GM21717 (cell line): Measurements from ENCODE around the gene THRA.

ENCODE experiments used
- ATAC-seq: cut with Tn5 transposase; IDR thresholded peaks from one replicate; pipeline ENCODE4 v1.9.1; 2021; ENCODE audit warnings: mild to moderate bottlenecking, moderate library complexity; ENCODE audit not compliant: unreplicated experiment

THRA gene

GRCh38 chr17:40079545-40079944 lies 16.8 kb downstream of the THRA start:
- no peak for ATAC-seq

- ATAC-seq = no peak
These were observed 21.7 kb downstream of the THRA start for GRCh38 chr17:40084477-40084876.

DNA sequence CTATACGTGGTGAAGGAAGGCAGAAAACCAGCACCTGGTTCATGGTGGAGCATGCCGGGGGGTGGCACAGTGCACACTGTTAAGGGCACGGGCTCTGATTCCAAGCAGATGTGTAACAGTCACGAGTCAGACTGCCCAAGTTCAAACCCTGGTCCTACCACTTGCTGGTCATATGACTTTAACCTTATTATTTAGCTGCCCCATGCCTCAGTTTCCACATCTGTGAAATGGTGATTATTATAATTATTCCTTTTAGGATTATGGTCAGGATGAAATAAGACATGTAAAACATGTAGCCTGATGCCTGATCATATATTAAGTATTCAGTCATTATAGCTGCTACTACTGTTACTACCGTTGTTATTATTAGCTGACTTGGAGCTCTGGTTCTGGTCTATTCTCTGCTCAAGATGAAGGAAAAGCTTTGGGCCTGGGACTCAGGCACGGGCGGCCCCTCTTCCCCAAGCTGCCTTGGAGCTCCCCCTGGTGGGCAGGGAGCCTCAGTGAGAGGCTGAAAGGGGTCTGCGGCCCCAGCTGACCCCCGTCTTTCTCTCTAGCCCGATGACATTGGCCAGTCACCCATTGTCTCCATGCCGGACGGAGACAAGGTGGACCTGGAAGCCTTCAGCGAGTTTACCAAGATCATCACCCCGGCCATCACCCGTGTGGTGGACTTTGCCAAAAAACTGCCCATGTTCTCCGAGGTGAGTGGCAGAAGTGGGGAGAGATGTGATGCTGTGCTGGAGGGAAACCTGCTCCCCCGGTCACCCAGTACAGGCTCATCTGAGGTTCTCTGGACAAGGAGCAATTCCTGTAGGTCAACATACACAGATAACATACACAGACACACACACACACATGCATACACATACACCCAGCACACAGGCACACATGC lies 23.6 kb downstream of the THRA start:
- ATAC-seq = no peak

DNA sequence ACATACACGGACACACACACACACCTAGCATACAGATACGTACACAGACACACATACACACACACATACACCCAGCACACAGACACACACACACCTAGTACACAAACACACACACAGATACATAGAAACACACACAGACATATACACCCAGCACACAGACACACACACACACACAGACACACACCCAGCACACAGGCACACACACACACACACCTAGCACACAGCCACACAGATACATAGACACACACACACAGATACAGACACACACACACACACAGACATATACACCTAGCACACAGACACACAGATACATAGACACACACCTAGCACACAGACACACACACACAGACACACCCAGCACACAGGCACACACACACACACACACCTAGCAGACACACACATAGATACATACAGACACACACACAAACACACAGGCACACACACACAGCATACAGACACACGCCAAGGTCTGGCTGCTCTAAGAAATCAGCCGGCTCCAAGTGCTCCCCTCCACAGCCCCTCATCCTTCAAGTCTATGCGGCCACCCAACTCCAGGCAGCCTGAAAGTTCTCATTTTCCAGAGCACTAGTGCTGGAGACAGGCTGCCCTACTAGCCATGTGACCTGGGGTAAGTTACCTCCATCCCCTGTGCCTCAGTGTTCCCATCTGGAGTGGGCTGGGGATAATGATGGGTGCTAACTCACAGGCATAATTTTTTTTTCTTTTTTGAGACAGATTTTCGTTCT lies 24.5 kb downstream of the THRA start:
- no peak for ATAC-seq

DNA sequence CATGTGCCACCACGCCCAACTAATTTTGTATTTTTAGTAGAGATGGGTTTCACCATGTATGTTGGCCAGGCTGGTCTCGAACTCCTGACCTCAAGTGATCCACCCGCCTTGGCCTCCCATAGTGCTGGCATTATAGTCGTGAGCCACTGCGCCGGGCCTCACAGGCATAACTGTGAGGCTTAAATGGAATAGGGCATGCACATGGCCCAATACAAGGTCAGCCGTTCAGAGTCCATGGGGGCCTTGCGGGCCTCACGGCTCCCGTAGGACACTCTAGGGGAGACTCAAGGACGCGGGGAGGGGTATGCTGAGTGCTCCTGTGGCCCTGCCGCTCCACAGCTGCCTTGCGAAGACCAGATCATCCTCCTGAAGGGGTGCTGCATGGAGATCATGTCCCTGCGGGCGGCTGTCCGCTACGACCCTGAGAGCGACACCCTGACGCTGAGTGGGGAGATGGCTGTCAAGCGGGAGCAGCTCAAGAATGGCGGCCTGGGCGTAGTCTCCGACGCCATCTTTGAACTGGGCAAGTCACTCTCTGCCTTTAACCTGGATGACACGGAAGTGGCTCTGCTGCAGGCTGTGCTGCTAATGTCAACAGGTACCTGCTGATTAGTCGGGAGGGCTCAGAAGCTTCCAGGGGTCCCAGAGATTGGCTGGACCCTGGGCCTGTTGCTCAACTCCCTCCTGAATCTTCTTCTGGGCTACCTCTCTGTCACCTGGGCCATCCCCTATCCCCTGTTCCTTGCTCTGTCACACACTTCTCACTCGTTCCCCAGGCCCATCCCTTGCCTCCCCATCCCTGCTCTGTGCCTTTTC lies 25.3 kb downstream of the THRA start:
- ATAC-seq = no peak

GRCh38 chr17:40089077-40089895 lies 26.5 kb downstream of the THRA start:
- no peak for ATAC-seq

DNA sequence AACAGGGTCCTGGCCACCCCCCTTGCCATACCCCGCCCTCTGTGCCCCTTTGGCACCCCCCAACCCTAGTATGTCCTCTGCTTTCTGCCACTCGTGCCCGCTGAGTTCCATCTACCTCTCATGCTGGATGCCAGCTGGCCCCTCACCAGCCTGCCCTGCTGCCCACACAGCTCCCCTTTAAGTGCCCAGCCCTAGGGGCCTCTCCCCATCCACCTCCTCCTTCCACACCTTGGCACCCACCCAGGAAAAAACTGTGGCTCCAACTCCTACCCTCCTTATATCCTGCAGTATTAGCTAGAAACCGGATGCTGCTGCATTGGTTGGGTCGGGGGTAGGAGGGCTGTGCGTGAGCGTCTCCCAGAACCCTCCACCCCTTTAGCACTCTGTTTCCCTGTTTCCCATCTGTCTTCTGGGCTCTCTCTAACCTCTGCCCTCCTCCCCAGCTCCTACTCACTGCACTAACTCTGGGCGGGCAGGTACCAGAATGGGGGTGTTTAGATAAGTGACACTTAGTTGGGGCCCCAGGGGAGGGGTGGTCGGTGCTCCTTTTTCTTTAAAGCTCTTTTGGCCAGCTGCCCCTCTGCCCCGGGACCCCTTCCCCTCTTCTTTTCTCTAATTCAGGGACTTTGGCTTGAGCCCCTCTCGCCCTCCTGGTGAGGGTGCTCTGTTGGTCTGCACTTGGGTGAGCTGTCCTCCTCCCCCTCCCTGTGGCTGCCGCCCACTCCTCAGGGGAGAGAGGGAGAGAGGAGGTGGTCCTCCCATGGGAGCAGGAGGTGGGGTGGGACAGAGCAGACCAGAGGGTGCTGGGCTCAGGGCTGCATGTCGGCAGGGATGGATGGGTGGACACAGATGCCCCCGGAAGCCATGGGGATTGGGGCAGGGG lies 27.7 kb downstream of the THRA start:
- no peak for ATAC-seq

DNA sequence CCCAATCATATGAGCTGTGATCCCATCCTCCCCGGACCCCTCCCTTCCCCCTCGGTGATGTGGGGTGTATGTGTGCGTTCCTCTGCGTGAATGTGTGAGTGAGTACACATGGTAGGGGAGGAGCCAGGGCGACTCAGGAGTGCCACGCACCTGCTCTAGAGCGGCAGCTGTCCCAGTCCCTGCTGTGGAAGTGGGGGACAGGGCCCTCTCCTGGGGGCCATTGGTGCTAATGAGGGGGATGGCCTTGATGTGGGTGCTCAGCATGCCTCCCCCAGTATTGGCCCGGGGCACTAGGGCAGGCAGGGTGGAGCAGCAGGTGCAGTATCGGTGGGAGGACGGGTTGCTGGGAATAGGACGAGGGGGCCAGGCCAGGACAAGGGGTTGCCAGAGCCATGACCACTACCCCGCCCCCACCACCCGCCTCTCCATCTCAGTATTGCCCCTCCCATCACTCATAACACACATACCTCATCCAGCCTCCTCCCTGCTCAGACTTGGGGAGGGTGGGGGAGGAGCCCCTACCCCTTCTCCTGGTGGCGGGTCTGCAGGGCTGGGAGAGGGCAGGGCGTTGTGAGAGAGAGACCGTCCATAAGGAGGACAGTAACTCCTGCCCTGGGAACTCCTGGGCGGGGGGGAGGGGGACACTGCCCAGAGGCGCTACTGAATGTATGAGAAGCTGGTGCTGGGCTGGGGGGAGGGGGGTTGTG lies 29.1 kb downstream of the THRA start:
- no peak for ATAC-seq

- ATAC-seq = no peak
These were observed 29.8 kb downstream of the THRA start for GRCh38 chr17:40092581-40092980.

GRCh38 chr17:40093005-40093579 lies 30.3 kb downstream of the THRA start:
- no peak for ATAC-seq

- no peak for ATAC-seq
These were observed 30.9 kb downstream of the THRA start for GRCh38 chr17:40093580-40094201.

DNA sequence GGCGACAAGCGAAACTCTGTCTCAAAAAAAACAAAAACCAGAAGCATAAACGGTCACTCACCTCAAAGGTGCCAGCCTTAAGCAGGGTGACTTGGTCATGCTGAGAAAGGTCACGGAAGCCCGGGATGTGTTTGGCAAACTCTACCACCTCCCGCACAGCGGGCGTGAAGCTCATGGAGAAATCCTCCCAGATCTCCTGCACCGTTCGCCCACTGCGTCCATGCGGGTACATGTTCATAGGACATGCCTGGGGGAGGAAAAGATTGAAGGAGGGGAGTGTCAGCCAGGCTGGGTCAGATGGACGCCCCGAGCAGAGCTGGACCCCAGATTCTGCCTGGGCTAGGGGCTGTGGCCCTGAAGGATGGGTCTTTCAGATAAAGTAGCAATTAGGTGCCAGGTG lies 32.1 kb downstream of the THRA start:
- ATAC-seq = no peak

DNA sequence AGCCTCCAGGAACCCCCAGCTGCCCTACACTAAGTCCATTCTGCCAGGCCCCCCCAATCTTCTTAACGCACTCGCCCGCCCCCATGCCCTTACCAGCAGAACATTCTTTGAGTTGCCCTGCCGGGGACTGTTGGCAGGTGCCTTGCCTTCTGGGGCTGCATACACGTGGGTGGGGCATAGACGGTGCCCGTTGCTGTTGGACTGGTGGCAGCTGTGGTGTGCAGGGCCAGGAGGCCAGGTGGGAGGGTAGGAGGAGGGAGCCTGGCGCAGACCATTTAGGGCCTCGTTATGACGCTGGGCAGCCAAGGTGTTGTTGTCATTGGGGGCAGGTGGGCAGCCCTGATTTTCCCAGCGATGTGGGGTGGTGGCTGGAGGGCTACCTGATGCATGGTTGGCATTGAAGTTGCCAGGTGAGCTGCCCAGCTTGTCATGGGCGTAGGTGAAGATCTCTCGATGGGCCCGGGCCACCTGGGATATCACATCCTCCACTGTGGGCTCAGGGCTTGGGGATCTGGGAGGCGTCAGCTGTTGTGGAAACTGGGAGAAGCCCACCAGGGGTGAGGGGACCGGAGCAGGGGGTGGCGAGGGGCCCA lies 32.7 kb downstream of the THRA start:
- no peak for ATAC-seq

DNA sequence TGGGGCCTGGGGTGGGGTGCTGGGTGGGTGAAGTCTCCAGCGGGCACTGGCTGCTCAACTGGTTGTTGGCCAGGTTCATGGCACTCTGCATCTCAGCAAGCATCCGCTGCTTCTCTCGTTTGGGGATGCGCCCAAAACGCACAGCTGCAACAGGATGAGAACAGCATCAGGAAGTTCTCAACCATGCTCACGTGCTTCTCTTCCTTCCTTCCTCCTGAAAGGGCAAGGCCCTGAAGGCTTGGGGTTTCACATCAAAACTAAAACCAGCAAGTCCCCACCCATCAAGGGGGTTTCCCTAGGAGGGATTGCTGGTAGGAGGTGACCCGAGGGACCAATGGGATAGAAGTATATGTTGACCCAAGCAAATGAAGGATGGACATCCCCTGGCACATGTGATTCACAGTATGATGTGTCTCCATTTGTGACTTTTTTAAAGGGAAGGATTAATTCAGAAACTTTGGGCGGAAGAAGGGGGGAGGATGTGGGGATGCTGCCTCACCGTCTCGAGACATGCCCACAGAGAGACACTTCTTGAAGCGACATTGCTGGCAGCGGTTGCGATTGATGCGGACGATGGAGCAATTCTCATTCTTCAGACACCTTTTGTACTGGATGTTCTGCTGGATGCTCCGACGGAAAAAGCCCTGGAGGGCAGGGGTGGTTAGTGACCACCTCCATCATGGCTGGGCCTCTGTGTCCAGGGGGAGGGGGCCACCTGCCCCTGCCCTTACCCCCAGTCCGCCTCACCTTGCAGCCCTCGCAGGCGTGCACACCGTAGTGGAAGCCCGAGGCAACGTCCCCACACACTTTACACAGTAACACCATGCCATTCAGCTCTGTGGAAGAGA lies 33.4 kb downstream of the THRA start:
- peak; percentile 35 for ATAC-seq

DNA sequence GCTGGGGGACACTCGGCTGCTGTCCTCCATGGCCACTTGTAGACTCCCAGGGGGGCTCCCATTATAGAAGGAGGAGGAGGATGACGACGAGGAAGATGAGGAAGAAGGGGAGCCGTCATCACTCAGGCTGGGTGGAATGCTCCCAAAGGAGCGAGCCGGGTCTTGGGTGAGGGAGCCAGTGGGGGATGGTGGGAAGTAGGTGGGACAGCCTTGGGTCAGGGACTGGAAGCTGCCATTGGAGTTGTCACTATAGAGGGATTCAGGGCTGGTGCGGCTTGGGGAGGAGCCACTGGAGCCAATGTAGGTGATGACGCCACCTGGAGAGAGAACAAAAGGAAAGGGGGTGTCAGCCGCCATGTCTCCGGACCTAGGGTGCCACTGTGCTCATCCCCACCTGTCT lies 34.3 kb downstream of the THRA start:
- ATAC-seq = no peak

DNA sequence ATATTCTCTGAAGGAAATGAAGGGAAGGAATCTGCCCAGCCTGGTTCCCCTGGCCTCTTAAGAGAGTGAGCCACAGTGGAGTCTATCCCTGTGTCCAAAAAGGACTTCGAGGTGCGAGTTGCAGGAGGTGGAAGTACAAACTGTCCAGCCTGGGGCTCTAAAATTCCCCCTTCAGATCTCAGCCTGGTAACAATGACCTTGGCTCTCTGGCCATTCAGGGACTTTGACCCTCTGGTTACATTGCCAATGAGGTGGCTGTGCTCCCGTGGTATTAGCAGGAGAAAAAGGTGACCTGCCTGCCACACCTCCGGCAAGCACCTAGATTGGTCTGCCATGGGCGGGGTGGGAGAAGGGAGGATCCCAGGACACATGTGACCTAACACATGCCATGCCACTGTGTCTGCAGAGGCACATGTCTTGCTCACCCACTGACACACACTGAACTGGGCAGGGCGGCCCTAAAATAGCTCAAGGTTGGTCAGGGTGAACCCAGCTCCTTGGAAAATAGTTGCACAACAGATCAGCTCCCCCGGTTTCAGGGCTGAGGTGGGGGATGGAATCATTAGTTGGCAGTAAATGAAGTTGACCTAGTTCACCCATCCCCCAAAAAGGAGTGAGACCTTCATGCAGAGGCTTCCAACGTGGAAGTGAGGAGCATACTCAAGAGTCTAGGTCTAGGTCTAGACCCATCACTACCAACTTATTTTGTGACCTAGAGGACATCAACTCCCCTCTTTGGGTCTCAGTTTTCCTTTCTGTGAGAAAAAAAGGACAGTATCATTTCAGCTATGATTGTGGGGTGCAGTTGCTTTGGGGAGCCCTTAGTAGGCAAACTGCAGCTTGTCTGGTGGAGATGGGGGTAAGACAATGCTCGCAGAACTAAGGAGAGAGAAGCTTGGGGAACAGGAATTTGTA lies 35.4 kb downstream of the THRA start:
- no peak for ATAC-seq
